Loucy (cell line): Measurements from ENCODE around the gene SLC22A1.

ENCODE experiments used
- H2AFZ ChIP-seq: fragments of 200-600 bp; sonication (generic); 2 replicates; pipeline ENCODE4 v1.6.0; 2016; ENCODE audit warnings: antibody characterized with exemption, mild to moderate bottlenecking, low read length, moderate library complexity
- H3F3A ChIP-seq: fragments of 200-600 bp; 2 replicates; pipeline ENCODE4 v1.6.0; 2016; ENCODE audit warnings: antibody characterized with exemption, low read depth, mild to moderate bottlenecking
- H3K27me3 ChIP-seq: fragments of 200-600 bp; sonication (generic); 2 replicates; pipeline ENCODE4 v1.6.1; 2014; ENCODE audit warnings: low read length, mild to moderate bottlenecking; ENCODE audit not compliant: insufficient read depth, poor library complexity, severe bottlenecking
- H3K36me3 ChIP-seq: fragments of 200-600 bp; sonication (generic); 2 replicates; pipeline ENCODE4 v1.6.1; 2016; ENCODE audit warnings: low read length; ENCODE audit not compliant: insufficient read depth
- H3K4me1 ChIP-seq: fragments of 200-600 bp; sonication (generic); 2 replicates; pipeline ENCODE4 v1.5.1; 2014; ENCODE audit warnings: low read length, mild to moderate bottlenecking; ENCODE audit not compliant: insufficient read depth, poor library complexity, severe bottlenecking
- H3K4me2 ChIP-seq: fragments of 200-600 bp; sonication (generic); 2 replicates; pipeline ENCODE4 v1.6.0; 2014; ENCODE audit warnings: antibody characterized with exemption, low read length, low read depth, mild to moderate bottlenecking; ENCODE audit not compliant: poor library complexity, severe bottlenecking
- H3K4me3 ChIP-seq: fragments of 200-600 bp; sonication (generic); 2 replicates; pipeline ENCODE4 v1.5.1; 2014; ENCODE audit warnings: low read length, mild to moderate bottlenecking, mixed read lengths; ENCODE audit not compliant: poor library complexity, severe bottlenecking
- H3K79me2 ChIP-seq: fragments of 200-600 bp; sonication (generic); 2 replicates; pipeline ENCODE4 v1.6.1; 2014; ENCODE audit warnings: low read length; ENCODE audit not compliant: insufficient read depth
- H3K9ac ChIP-seq: fragments of 200-600 bp; sonication (generic); 2 replicates; pipeline ENCODE4 v1.6.0; 2014; ENCODE audit warnings: mild to moderate bottlenecking, low read depth, low read length, moderate library complexity; ENCODE audit not compliant: poor library complexity, severe bottlenecking
- H3K9me2 ChIP-seq: fragments of 200-600 bp; sonication (generic); replicated peaks from 2 replicates; pipeline ENCODE4 v1.6.1; 2016; ENCODE audit warnings: low read depth, low read length, mixed read lengths
- H3K9me3 ChIP-seq: fragments of 200-600 bp; sonication (generic); 2 replicates; pipeline ENCODE4 v1.6.1; 2014; ENCODE audit warnings: mild to moderate bottlenecking, antibody characterized with exemption, low read length, low read depth; ENCODE audit not compliant: insufficient read depth
- H4K20me1 ChIP-seq: fragments of 200-600 bp; sonication (generic); 2 replicates; pipeline ENCODE4 v1.6.0; 2014; ENCODE audit warnings: antibody characterized with exemption, low read length, mild to moderate bottlenecking; ENCODE audit not compliant: insufficient read depth, poor library complexity, severe bottlenecking
- EZH2phosphoT487 ChIP-seq: fragments of 200-600 bp; IDR thresholded peaks from 2 replicates; pipeline ENCODE4 v1.6.1; 2018; ENCODE audit warnings: antibody characterized with exemption, mild to moderate bottlenecking, moderate library complexity, borderline replicate concordance
- TF ChIP-seq, protein P1 (sequence below): fragments of 200-600 bp; sonication (generic); conservative IDR thresholded peaks from 2 replicates; pipeline ENCODE4 v1.5.1; 2014; ENCODE audit warnings: mild to moderate bottlenecking, antibody characterized with exemption, low read length

Gene SLC22A1

DNA sequence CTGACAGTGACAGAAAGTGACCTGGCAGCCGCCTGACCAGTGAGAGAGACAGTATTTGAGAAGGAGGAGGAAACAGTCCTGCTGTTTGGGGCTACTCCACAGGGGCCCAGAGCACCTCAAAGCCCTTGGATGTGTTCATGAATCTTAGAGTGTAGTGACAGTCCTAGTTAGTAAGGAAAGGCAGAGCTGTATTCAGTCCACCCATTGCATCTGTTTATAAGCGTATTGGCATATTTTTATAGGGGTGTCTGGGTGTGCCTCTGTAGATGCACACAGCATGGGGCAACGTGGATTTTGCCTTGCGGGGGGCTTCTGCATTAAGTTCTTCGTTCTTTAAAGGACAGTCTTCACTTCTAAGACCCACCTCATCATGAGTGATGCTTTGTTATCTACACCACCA lies 44.6 kb upstream of the SLC22A1 start:
- Histone ChIP-seq H3K27me3 (no peaks in the 10 kb centered on the region), H2AFZ (no peak overlapping the region), H3K9ac (no peak overlapping the region), H3K4me2 (no peak overlapping the region), H3K36me3 (peaks cover 44% of the 10 kb centered on the region; the same call in 1 of the 2 replicates), H3F3A (no peaks in the 10 kb centered on the region), H4K20me1 (no peaks in the 10 kb centered on the region), H3K4me1 (no peaks in the 10 kb centered on the region), H3K9me2 (no peaks in the 10 kb centered on the region), H3K9me3 (no peaks in the 10 kb centered on the region), H3K4me3 (no peak overlapping the region), H3K79me2 (no peaks in the 10 kb centered on the region)
- TF ChIP-seq, protein P1, sequence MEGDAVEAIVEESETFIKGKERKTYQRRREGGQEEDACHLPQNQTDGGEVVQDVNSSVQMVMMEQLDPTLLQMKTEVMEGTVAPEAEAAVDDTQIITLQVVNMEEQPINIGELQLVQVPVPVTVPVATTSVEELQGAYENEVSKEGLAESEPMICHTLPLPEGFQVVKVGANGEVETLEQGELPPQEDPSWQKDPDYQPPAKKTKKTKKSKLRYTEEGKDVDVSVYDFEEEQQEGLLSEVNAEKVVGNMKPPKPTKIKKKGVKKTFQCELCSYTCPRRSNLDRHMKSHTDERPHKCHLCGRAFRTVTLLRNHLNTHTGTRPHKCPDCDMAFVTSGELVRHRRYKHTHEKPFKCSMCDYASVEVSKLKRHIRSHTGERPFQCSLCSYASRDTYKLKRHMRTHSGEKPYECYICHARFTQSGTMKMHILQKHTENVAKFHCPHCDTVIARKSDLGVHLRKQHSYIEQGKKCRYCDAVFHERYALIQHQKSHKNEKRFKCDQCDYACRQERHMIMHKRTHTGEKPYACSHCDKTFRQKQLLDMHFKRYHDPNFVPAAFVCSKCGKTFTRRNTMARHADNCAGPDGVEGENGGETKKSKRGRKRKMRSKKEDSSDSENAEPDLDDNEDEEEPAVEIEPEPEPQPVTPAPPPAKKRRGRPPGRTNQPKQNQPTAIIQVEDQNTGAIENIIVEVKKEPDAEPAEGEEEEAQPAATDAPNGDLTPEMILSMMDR: no peak
- no peak for TF ChIP-seq EZH2phosphoT487

DNA sequence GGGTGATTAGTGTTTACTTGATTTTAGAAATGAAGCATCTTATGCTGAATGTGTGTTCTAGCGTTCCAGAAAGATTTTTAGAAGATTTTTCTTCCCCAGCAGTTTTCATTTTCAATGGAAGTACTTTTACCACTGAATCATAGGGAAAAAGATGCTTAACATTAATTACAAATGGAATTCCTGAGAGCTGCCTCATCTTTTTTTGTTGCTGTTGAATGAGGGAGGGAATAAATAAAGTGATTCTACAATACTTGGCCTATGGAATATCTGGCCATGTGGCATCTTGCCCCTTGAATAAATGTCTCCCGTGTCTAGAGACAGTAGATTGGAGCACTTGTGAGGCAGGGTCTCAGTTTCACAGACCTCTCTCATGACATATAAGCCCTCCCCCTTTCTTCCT lies 44.1 kb upstream of the SLC22A1 start:
- Histone ChIP-seq H3K9ac (no peak overlapping the region), H3K27me3 (no peaks in the 10 kb centered on the region), H3K9me3 (no peaks in the 10 kb centered on the region), H3K4me2 (no peak overlapping the region), H3K9me2 (no peaks in the 10 kb centered on the region), H4K20me1 (no peaks in the 10 kb centered on the region), H3K4me3 (no peak overlapping the region), H2AFZ (no peak overlapping the region), H3F3A (no peaks in the 10 kb centered on the region), H3K79me2 (no peaks in the 10 kb centered on the region), H3K36me3 (peaks cover 40% of the 10 kb centered on the region; the same call in 1 of the 2 replicates), H3K4me1 (no peaks in the 10 kb centered on the region)
- no peak for TF ChIP-seq EZH2phosphoT487
- TF ChIP-seq, protein P1: no peak

- no peak for TF ChIP-seq EZH2phosphoT487
- TF ChIP-seq, protein P1: no peak
- H3K79me2 ChIP-seq: no peaks in the 10 kb centered on the region
- no peaks in the 10 kb centered on the region for H3K9me3 ChIP-seq
- no peak overlapping the region for H3K9ac ChIP-seq
- no peaks in the 10 kb centered on the region for H3K4me1 ChIP-seq
- no peaks in the 10 kb centered on the region for H3K9me2 ChIP-seq
- H3K4me2 ChIP-seq: no peak overlapping the region
- H2AFZ ChIP-seq: no peak overlapping the region
- H3F3A ChIP-seq: no peaks in the 10 kb centered on the region
- no peak overlapping the region for H3K4me3 ChIP-seq
- H3K27me3 ChIP-seq: no peaks in the 10 kb centered on the region
- no peaks in the 10 kb centered on the region for H4K20me1 ChIP-seq
- peaks cover 29% of the 10 kb centered on the region; the same call in 1 of the 2 replicates for H3K36me3 ChIP-seq
These were observed 42.5 kb upstream of the SLC22A1 start for GRCh38 chr6:160078883-160079685.
